ENCODE results near the gene PLCL1.

The PLCL1 gene

DNA sequence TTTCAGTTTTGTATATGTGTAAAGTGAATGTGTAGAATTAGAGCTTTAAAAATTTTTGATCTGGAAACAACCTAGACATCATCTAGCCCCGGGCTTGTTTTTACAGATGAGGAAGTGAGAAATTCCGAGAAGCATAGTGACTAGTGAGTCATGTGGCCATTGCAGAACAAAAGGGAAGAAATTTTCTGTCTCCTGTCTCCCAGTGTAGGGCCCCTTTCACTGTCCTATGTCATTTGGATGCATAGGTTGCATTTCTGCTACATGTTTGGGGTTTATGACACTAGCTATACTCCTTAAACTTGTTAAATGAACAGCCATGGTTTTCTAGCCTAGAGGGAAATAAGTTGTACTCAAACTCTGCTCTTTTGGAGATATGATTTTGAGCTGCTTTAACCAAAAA, 84.6 kb downstream of the PLCL1 start:
- DNase-seq, result peak; percentile 32

DNA sequence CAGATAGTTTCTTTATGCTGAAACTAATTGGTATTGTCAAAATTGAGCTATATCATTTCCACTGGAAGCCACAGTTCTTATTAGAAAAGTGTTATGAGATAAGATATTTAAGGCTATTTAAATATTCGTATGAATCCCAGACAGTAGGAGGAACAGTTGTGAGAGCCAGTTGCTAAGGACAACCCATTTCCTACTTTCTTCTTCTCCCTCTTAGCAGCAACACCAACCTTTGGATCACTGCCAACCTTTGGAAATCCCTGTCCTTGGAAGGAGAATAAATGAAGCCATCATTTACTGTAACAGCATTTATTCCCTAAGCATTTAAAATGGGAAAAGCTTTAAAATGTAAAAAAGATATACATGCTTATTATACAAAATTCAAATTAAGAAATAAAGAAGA, 85.8 kb downstream of the PLCL1 start:
- DNase-seq, result no peak

GRCh38 chr2:197891897-197892442, 87.6 kb downstream of the PLCL1 start:
- DNase-seq, result no peak

GRCh38 chr2:197893403-197894177, 89.2 kb downstream of the PLCL1 start:
- no peak for DNase-seq

GRCh38 chr2:197894751-197895274, 90.4 kb downstream of the PLCL1 start:
- DNase-seq, result no peak

GRCh38 chr2:197897960-197898678, 93.7 kb downstream of the PLCL1 start:
- no peak for DNase-seq

- DNase-seq, result peak; percentile 46
Measured at GRCh38 chr2:197904446-197904845, 100.1 kb downstream of the PLCL1 start.

DNA sequence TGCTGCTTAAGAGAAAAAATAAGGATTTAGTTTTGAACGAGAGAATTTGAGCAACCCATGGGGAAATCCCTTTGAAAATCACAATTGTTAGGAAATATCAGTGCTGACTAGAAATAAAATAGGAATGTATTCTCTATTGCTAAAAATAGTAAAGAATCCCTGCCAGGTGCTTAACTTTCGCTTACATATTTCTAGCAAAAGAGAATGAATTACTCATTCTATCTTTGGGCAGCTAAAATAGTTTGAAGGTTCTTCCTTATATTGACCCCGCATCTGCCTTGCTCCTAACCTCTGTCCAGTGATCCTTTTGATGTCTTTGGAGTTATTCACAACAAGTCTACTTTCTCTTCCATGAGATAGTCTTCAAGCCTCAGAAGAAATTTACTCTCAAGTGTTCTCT, 103.8 kb downstream of the PLCL1 start:
- no peak for DNase-seq

DNA sequence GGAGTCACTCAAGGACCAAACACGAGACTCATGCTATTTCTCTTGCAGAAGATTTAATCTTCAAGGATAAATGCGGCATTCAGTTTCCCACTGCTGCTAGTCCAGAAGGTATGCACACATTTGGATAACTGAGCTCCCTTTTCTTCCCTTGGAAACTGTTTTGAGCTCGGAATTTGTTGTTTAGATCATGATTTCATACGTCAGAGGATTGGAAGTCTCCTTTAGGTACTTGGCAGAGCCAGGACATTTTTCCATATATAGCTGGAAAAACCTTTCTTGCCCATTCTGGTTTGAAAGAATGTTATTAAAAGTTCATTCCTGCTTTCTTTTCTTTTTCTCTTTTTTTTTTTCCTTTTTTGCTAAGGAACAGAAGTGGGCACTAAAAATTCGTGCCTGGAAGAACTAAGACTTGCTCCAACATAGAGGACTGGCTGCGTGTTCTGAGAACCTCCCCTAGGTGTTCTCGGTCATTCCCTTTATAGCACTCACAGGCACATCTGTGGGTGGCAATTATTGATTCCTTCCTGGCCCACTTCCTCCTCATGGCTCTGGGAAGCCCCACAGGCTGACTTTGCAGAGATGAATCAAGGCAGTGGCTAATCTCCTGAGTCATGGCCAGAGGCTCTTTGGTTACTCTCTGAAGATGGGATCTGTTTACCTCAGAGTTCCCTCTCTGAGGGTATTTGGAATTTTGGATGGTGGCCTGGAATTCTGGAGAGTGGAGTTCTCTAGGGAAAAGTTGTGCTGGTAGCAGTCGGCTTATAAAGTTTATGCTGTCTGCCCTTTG, 104.8 kb downstream of the PLCL1 start:
- DNase-seq, result no peak

GRCh38 chr2:197911667-197912066, 107.3 kb downstream of the PLCL1 start:
- no peak for DNase-seq

GRCh38 chr2:197913084-197913483, 108.7 kb downstream of the PLCL1 start:
- no peak for DNase-seq

DNA sequence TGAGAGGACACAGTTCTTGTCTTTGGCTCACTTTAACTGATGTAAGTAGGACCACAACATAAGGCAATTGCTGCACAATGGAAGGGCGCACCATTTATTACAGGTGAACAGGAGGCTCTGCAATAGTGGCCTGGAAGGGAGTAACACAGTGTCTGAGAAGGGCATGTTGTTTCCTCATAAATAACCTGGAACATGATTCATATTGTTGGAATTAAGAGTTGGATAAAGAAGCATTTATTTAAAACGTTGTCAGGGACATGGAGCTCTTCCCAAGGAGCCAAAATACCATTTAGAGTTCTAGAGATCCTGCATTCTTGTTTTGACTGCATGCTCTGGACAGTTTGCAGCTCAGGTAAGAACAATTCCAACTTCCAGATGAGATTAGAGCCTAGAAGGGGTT, 110.4 kb downstream of the PLCL1 start:
- no peak for DNase-seq

DNA sequence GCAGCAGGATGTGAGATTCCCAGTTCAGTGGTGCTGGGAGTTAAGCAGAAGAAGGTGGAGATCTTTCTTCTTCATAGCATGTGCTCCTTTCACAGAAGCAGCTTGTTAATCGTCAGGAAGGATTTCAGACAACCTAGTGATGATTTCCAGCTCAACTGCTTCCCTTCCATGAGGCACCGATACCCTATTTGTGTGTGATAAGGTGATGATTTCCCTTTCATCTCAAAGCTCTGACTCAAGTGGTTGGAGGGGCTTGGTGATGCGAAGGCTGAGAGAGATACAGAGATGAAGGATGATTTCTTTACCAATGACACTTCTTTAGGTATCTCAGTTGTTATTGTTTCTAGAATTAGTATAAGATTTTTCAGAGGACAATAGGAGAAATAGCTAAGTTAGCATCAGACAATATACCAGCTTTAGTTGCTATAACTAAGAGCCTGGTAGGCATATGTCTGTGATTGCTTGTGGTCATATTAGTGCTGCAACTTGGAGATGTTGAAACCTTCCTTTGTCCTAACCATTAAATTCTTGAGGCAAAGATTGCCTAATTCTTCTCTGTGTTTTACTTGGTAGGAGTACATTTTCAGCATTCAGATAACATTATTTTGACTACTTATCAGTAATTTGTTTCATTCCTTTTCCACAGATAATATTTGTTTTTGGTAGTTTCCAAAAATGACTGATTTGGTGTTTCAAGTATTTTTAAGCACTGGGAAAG, 111.3 kb downstream of the PLCL1 start:
- no peak for DNase-seq

- DNase-seq, result no peak
Measured at GRCh38 chr2:197919487-197919886, 115.1 kb downstream of the PLCL1 start.

GRCh38 chr2:197920088-197920487, 115.7 kb downstream of the PLCL1 start:
- no peak for DNase-seq

DNA sequence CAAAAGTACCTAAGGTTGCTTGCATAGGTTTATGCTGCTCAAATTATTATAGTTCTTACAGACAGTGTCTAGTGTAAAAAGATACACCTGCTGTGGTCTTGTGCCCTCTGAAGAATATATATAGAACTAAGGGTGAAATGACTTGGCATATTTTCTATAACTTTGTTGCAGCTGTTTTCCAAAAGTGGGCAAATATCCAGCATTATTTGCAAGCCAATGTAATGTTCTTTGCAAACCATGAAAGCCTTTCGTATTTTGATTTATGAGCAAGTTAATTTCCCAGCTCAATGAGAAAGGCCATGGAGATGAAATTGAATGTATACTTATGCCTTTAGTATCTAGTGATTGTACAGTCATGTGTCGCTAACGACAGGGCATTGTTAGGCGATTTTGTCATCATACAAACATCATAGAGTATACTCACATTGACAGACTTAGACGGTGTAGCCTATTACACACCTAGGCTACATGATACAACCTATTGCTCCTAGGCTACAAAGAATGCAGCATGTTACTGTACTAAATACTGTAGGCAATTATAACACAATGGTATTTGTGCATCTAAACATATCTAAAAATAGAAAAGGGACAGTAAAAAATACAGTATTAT, 116.3 kb downstream of the PLCL1 start:
- no peak for DNase-seq

GRCh38 chr2:197924483-197924882, 120.1 kb downstream of the PLCL1 start:
- no peak for DNase-seq

DNA sequence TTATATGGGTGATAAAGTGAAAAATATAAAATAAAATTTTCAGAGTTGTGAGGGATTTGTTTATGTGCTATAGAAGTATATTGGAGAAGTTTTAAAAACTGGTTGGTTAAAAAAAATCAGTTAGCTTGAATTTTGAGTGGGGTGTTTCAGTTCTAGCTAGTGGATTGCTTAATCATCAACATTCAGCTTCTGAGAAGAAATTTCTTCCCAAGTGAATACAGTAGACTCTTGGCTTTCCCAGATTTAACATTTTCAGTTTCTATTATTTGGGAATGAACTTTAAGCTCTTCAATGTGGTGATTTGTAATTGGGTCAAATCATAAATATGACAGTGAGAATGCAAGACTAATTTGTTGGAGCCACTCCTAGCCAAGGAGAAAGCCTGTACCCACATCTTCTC, 120.8 kb downstream of the PLCL1 start:
- DNase-seq, result no peak

DNA sequence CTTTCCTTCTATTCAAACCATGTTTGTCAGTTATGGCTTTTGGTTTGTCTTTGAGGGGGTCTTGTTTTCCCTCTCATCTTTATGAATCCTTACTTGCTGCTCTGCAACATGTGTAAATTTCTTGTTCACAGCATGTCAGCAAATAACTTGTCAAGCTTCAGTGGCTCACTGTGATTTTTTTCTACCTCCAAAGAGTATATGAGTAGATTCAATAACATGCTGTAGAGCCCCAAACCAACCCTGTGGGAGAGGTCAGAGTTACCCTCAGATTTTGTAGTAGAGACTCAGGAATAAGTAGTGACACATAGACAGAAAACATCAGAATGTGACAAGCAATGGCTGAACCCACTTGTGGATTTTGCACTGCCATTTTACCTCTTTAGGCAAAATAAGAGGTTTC, 121.6 kb downstream of the PLCL1 start:
- no peak for DNase-seq

DNA sequence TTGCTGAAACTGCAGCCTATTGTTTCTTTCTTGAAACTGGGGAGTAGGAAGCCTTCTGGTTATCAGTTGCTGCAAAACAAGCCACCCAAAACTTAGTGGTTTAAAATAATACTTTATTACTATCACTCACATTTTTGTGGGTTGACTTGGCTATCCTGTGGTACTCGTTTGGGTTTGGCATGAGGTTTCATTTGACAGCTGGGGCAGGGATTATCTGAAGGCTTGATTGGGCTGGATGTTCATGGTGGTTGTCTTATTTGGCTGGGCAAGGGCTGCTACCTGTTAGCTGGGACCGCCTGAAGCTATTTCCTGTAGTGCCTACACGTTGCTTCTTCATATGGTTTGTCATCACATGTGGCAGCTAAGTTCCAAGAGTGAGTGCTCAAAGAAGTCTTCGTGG, 122.3 kb downstream of the PLCL1 start:
- no peak for DNase-seq

GRCh38 chr2:197927994-197928393, 123.6 kb downstream of the PLCL1 start:
- DNase-seq, result no peak

Data from stimulated activated CD4-positive, alpha-beta T cell treated with anti-CD3 and anti-CD28 coated beads, Interleukin-15, amount 100 ng/mL, for 24 hours (primary cell).